Keratinocyte (primary cell): ENCODE measurements around the gene PAK2. TPM values are rescaled to one million over a fixed set of nuclear protein-coding genes. Genes with fewer than 3 reads are reported as not detected.
"Not testable (repeated sequence)": the region's sequence is repeated elsewhere in the genome, so short reads cannot be mapped to it uniquely, and the experiment has no call there.

Experiments
- DNase-seq: peaks from one replicate; pipeline ENCODE4 v3.0.0-alpha.2; 2011; ENCODE audit warnings: low read depth, missing footprints, low spot score
- FAIRE-seq: peaks from 2 replicates; lab custom pipeline; 2011; peaks lifted over from hg19 to GRCh38; lab: Jason Lieb, UNC
- H2AFZ ChIP-seq: 2 replicates; pipeline ENCODE4 v1.6.0; 2012; ENCODE audit warnings: low read length, control low read depth, inconsistent platforms; ENCODE audit not compliant: control insufficient read depth
- H3K27ac ChIP-seq: 2 replicates; pipeline ENCODE4 v1.5.1; 2011; ENCODE audit warnings: low read length; ENCODE audit not compliant: control insufficient read depth, insufficient read depth
- H3K27me3 ChIP-seq: 3 replicates; pipeline ENCODE4 v1.6.0; 2011; ENCODE audit warnings: low read length; ENCODE audit not compliant: control insufficient read depth, insufficient read depth; ENCODE audit errors: extremely low read depth
- H3K36me3 ChIP-seq, 2 experiments: 2 replicates in 1 of 2; 3 replicates in 1 of 2; pipeline ENCODE4 v1.5.1; 2011; ENCODE audit warnings: low read length in 2 of 2, mild to moderate bottlenecking in 1 of 2; ENCODE audit not compliant: control insufficient read depth in 2 of 2, insufficient read depth in 2 of 2; ENCODE audit errors: extremely low read depth in 1 of 2
- H3K4me1 ChIP-seq: 3 replicates; pipeline ENCODE4 v1.5.1; 2011; ENCODE audit warnings: low read length; ENCODE audit not compliant: control insufficient read depth, insufficient read depth; ENCODE audit errors: extremely low read depth
- H3K4me2 ChIP-seq: 3 replicates; pipeline ENCODE4 v1.6.0; 2011; ENCODE audit warnings: low read depth, low read length; ENCODE audit not compliant: control insufficient read depth, insufficient read depth; ENCODE audit errors: extremely low read depth
- H3K4me3 ChIP-seq, 3 experiments: fragments of 200-600 bp in 1 of 3; sonication (generic) in 1 of 3; 2 replicates in 2 of 3; 3 replicates in 1 of 3; pipeline ENCODE4 v1.5.1; 2011 to 2016; ENCODE audit warnings: low read length in 3 of 3, mild to moderate bottlenecking in 3 of 3, control low read depth in 2 of 3, inconsistent platforms in 1 of 3, low read depth in 1 of 3, mixed read lengths in 1 of 3, mixed run types in 1 of 3, moderate library complexity in 1 of 3; ENCODE audit not compliant: control insufficient read depth in 2 of 3, insufficient read depth in 2 of 3; ENCODE audit errors: extremely low read depth in 1 of 3
- H3K79me2 ChIP-seq: 2 replicates; pipeline ENCODE4 v1.6.0; 2012; ENCODE audit warnings: low read length; ENCODE audit not compliant: control insufficient read depth, insufficient read depth
- H3K9ac ChIP-seq: 3 replicates; pipeline ENCODE4 v1.6.0; 2011; ENCODE audit warnings: low read length; ENCODE audit not compliant: control insufficient read depth, insufficient read depth; ENCODE audit errors: extremely low read depth
- H3K9me1 ChIP-seq: 3 replicates; pipeline ENCODE4 v1.6.0; 2011; ENCODE audit warnings: low read length; ENCODE audit not compliant: control insufficient read depth, insufficient read depth; ENCODE audit errors: extremely low read depth
- H3K9me3 ChIP-seq: 2 replicates; pipeline ENCODE4 v1.5.1; 2012; ENCODE audit warnings: low read depth, low read length; ENCODE audit not compliant: control insufficient read depth
- H4K20me1 ChIP-seq: 3 replicates; pipeline ENCODE4 v1.6.0; 2011; ENCODE audit warnings: low read length; ENCODE audit not compliant: control insufficient read depth, insufficient read depth; ENCODE audit errors: extremely low read depth
- CTCF ChIP-seq, 3 experiments: IDR thresholded peaks in 1 of 3; conservative IDR thresholded peaks in 1 of 3; optimal IDR thresholded peaks in 1 of 3; 2 replicates in 2 of 3; 3 replicates in 1 of 3; pipeline versions ENCODE3 to v1.5.1; 2011; ENCODE audit warnings: low read length in 3 of 3, mild to moderate bottlenecking in 3 of 3, moderate library complexity in 2 of 3, control low read depth in 1 of 3, inconsistent platforms in 1 of 3; ENCODE audit not compliant: insufficient read depth in 2 of 3; ENCODE audit errors: extremely low read depth in 1 of 3
- EZH2 ChIP-seq: IDR thresholded peaks from one replicate; pipeline ENCODE4 v1.6.1; 2012; ENCODE audit warnings: inconsistent platforms, mild to moderate bottlenecking, low read length, moderate library complexity
- dilution Hi-C: fragments of 300-500 bp; cut with MboI; formaldehyde crosslinking; loops from one replicate; pipeline ENCODE4 v1.7.0; 2020; ENCODE audit warnings: low sequenced_read_pairs; ENCODE audit not compliant: extremely low pct_ligation_motif_present
- polyA plus RNA-seq, 5 experiments: library from polyadenylated mRNA; depleted of rRNA in 3 of 5; stranded (reverse) in 3 of 5; stranded (forward) in 1 of 5; unstranded in 1 of 5; fragments of >200 nt; gene quantifications; 1 replicate in 1 of 5; 2 replicates in 3 of 5; 3 replicates in 1 of 5; pipeline versions ENCODE4 v1.2.1 to v1.2.3, GENCODE V29; 2011 to 2012; ENCODE audit warnings: missing spikeins in 2 of 5, low read depth in 1 of 5, low replicate concordance in 1 of 5

The PAK2 gene
- polyA plus RNA-seq, 1 donor (not counting 4 experiments of a cell fraction or from before 2014, with no cell fraction given): 52.3 TPM

- Histone ChIP-seq H4K20me1 (no peaks in the 10 kb centered on the region), H3K27me3 (no peaks in the 10 kb centered on the region), H3K4me3 (no peak overlapping the region), H3K4me2 (no peak overlapping the region), H3K9me3 (no peaks in the 10 kb centered on the region), H3K9ac (no peak overlapping the region), H3K4me1 (peaks cover 3% of the 10 kb centered on the region), H3K9me1 (no peaks in the 10 kb centered on the region), H2AFZ (no peak overlapping the region), H3K36me3 (no peaks in the 10 kb centered on the region), H3K27ac (no peak overlapping the region), H3K79me2 (no peaks in the 10 kb centered on the region)
- dilution Hi-C loops: no loop called here
- DNase-seq: no peak
- no peak for FAIRE-seq
- TF ChIP-seq EZH2: no peak
- TF ChIP-seq CTCF (optimal IDR thresholded peaks at IDR 0.05 in 1 of 3, IDR thresholded peaks at IDR 0.05 in 1 of 3, conservative IDR thresholded peaks at IDR 0.05 in 1 of 3; ENCODE audit: extremely low read depth in 1 of 3, insufficient read depth in 2 of 3, low read length in 3 of 3): no peak
Observed at GRCh38 chr3:196842567-196843434, 103.1 kb downstream of the PAK2 start.

- TF ChIP-seq EZH2 (no peak), CTCF (optimal IDR thresholded peaks at IDR 0.05 in 1 of 3, IDR thresholded peaks at IDR 0.05 in 1 of 3, conservative IDR thresholded peaks at IDR 0.05 in 1 of 3; ENCODE audit: extremely low read depth in 1 of 3, insufficient read depth in 2 of 3, low read length in 3 of 3) (no peak)
- no peak for FAIRE-seq
- peaks cover 3% of the 10 kb centered on the region for H3K4me1 ChIP-seq
- H4K20me1 ChIP-seq: no peaks in the 10 kb centered on the region
- H3K4me3 ChIP-seq: no peak overlapping the region
- H3K9me3 ChIP-seq: no peaks in the 10 kb centered on the region
- dilution Hi-C loops: no loop called here
- H3K4me2 ChIP-seq: no peak overlapping the region
- H2AFZ ChIP-seq: no peak overlapping the region
- no peaks in the 10 kb centered on the region for H3K36me3 ChIP-seq
- no peaks in the 10 kb centered on the region for H3K27me3 ChIP-seq
- no peak overlapping the region for H3K9ac ChIP-seq
- no peaks in the 10 kb centered on the region for H3K9me1 ChIP-seq
- H3K79me2 ChIP-seq: no peaks in the 10 kb centered on the region
- H3K27ac ChIP-seq: no peak overlapping the region
- no peak for DNase-seq
Observed at GRCh38 chr3:196843435-196844110, 103.9 kb downstream of the PAK2 start.

- FAIRE-seq, H3K4me3 ChIP-seq, dilution Hi-C loops, H3K27ac ChIP-seq, H3K9me3 ChIP-seq, DNase-seq, H3K9me1 ChIP-seq, H3K79me2 ChIP-seq, H3K4me2 ChIP-seq, H3K27me3 ChIP-seq, H3K4me1 ChIP-seq, H4K20me1 ChIP-seq, H3K36me3 ChIP-seq, H3K9ac ChIP-seq: not testable (repeated sequence)
- H2AFZ ChIP-seq: peak overlapping the region; percentile 43
Observed at GRCh38 chr3:196844235-196845219, 104.9 kb downstream of the PAK2 start.
